ENCODE data around the gene VWA3B. TPM values are rescaled to one million over a fixed set of nuclear protein-coding genes. Genes with fewer than 3 reads are reported as not detected.

The VWA3B gene
- total RNA-seq, 4 donors from 2014 or later, result 0.12 to 2.5 TPM; not detected in 2

DNA sequence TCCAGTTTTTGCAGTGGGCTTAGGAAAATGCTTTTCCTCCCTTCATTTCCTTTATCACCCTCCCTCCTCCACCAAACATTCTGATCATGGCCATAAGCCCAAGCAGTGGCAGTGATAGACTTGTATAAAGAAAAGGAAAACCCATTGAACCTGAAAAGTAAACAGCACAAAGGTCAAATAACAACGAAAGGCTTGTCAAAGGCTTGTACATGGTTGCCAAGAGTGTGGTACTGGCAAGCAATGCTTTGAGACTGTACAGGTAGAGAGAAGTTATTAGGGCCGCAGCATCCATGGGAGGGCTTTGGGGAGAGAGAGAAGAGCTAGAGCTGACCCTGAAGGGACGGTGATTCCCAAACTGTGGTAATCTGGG, 2.1 kb upstream of the VWA3B start:
- WGBS, 2 donors, result 81 to 89% methylated on average over 3 of the region's 3 CpGs
- no peak for DNase-seq (ENCODE audit: low spot score in 2 of 2)
- H3K4me3 ChIP-seq (ENCODE audit: low read depth, poor library complexity, severe bottlenecking), result no peak overlapping the region
- intact Hi-C loops (cut with DNase I; ENCODE audit: low total_unique reads), result no loop called here
- TF ChIP-seq POLR2A (IDR thresholded peaks at IDR 0.05), result no peak
- TF ChIP-seq, protein P1, sequence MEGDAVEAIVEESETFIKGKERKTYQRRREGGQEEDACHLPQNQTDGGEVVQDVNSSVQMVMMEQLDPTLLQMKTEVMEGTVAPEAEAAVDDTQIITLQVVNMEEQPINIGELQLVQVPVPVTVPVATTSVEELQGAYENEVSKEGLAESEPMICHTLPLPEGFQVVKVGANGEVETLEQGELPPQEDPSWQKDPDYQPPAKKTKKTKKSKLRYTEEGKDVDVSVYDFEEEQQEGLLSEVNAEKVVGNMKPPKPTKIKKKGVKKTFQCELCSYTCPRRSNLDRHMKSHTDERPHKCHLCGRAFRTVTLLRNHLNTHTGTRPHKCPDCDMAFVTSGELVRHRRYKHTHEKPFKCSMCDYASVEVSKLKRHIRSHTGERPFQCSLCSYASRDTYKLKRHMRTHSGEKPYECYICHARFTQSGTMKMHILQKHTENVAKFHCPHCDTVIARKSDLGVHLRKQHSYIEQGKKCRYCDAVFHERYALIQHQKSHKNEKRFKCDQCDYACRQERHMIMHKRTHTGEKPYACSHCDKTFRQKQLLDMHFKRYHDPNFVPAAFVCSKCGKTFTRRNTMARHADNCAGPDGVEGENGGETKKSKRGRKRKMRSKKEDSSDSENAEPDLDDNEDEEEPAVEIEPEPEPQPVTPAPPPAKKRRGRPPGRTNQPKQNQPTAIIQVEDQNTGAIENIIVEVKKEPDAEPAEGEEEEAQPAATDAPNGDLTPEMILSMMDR (IDR thresholded peaks at IDR 0.05), result no peak

DNA sequence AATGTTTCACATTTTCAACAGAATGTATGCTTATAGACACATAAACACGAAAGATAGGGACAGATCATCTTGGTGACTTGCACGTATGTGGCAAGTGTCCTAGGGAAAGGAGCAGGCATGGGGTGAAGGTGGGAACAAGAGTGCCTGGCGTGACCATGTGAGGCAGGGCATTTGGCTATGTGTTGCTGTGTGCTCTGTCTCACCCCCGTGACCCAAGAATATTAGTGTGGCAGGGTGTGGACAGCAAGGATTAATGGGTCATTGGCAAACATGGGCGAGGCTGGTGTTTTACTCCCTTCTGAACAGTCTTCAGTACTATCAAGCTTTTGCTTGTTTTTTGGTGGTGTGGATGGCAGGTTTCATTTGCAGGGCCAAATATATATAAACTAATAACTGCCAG, 1.3 kb upstream of the VWA3B start:
- 81% methylated on average over 5 of the region's 5 CpGs for WGBS, 2 donors
- H3K4me3 ChIP-seq (ENCODE audit: low read depth, poor library complexity, severe bottlenecking), result no peak overlapping the region
- DNase-seq (ENCODE audit: low spot score in 2 of 2), result no peak
- intact Hi-C loops (cut with DNase I; ENCODE audit: low total_unique reads), result no loop called here
- no peak for TF ChIP-seq POLR2A (IDR thresholded peaks at IDR 0.05)
- TF ChIP-seq, protein P1 (IDR thresholded peaks at IDR 0.05), result no peak

DNA sequence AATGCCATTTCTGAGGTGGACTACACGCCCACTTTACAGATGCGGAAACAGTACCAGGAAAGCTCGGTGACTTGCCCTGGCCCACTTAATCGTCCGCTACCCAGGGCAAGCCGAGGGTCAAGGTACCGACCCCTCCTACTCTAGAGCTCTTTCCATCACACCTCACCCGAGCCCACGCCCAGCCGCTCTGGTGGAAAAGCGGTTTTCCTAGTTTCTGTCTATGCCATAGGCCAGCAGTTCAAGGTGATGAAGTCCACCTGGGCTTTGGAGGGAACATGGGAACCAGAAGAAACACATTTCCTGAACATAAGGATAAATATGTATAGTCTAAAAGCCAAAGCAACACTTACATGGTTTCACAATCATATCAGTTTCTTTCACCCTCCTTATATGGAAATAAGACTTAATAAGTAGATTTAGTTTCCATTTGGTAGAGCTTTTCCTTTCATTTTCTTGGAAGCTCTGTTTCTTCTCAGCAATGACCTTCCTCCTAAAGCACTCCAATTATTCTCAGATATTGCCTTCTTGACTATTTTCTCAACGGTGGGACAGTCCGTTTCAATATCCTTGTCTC, 567 bp downstream of the VWA3B start:
- H3K4me3 ChIP-seq (ENCODE audit: low read depth, poor library complexity, severe bottlenecking), result no peak overlapping the region
- 43 to 53% methylated on average over 13 of the region's 13 CpGs for WGBS, 2 donors
- intact Hi-C loops (cut with DNase I; ENCODE audit: low total_unique reads), result no loop called here
- TF ChIP-seq, protein P1 (IDR thresholded peaks at IDR 0.05), result no peak
- no peak for TF ChIP-seq POLR2A (IDR thresholded peaks at IDR 0.05)
- DNase-seq (ENCODE audit: low spot score in 2 of 2), result no peak

DNA sequence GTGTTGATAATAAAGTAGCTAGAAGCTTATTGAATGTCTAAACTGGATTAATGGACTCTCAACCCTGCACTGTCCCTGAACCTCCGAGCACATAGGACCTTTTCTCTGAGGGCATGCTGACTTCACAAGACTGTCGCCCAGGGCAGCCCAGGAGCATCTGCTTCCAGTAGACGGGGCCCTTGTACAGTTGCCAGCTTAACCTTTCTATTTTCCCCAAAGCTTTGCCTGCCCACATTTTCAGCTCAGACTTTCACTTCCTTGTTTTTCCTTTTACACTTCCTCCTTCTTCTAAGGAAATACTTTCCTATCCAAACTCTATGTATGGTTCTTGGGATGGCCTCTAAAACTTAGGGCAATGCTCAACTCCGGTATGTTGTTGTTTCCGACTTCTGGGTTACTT, 1.3 kb downstream of the VWA3B start:
- TF ChIP-seq, protein P1 (IDR thresholded peaks at IDR 0.05), result no peak
- TF ChIP-seq POLR2A (IDR thresholded peaks at IDR 0.05), result no peak
- no peak for DNase-seq (ENCODE audit: low spot score in 2 of 2)
- intact Hi-C loops (cut with DNase I; ENCODE audit: low total_unique reads), result no loop called here
- 82% methylated on average over 5 of the region's 5 CpGs for WGBS, 2 donors
- H3K4me3 ChIP-seq (ENCODE audit: low read depth, poor library complexity, severe bottlenecking), result no peak overlapping the region

DNA sequence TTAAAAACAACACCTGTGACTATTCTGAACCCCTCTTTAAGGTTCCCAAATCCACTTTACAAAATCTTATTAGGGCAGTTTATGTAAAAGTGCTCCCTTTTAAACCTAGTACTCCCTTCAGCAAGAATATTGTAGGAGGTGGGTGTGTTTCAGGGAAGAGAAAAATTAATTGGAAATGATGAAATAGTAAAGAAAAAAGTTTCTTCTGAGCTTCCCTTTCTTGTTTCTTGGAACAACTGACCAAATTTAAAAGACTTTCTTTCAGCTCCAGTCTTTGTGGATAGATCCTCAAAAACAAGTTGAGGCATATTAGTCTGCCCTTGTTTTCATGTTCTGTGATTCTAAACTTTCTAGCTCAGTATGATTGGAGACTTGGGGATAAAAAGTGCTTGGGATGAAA, 3.0 kb downstream of the VWA3B start:
- intact Hi-C loops (cut with DNase I; ENCODE audit: low total_unique reads), result no loop called here
- no peak for DNase-seq (ENCODE audit: low spot score in 2 of 2)
- no peak for TF ChIP-seq POLR2A (IDR thresholded peaks at IDR 0.05)
- TF ChIP-seq, protein P1 (IDR thresholded peaks at IDR 0.05), result no peak
- no peak overlapping the region for H3K4me3 ChIP-seq (ENCODE audit: low read depth, poor library complexity, severe bottlenecking)

DNA sequence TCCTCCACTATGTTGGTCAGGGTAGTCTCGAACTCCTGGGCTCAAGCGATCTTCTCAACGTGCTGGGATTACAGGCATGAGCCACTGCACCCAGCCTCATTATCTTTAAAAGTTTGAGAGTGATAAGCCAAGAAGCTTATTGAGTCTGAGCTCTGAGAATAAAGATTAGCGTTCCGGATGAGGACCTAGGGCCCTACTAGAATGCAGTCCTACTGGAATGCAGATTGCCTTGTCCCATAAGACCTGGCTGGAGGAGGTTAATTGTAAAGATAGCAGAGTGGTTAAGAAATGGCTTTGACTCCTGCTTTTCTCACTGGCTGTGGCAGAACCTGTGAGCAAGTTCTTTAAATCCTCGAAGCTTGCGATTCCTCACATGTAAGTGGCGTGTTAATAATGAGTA, 4.0 kb downstream of the VWA3B start:
- no peak for TF ChIP-seq POLR2A (IDR thresholded peaks at IDR 0.05)
- TF ChIP-seq, protein P1 (IDR thresholded peaks at IDR 0.05), result no peak
- intact Hi-C loops (cut with DNase I; ENCODE audit: low total_unique reads), result no loop called here
- H3K4me3 ChIP-seq (ENCODE audit: low read depth, poor library complexity, severe bottlenecking), result no peak overlapping the region
- no peak for DNase-seq (ENCODE audit: low spot score in 2 of 2)
- WGBS, 2 donors, result 89 to 90% methylated on average over 8 of the region's 8 CpGs
